Calu3 (cell line): ENCODE results near the gene EP300. TPM values are rescaled to one million over a fixed set of nuclear protein-coding genes. Genes with fewer than 3 reads are reported as not detected.

ENCODE experiments used
- BruUV-seq: library from RNA; stranded (reverse); fragments of 400-500 nt; replicated peaks from 2 replicates; lab custom pipeline; 2021; lab: Mats Ljungman, UMichigan
- CTCF ChIA-PET: fragments of 300-600 bp; sonication (Branson Sonifier 250); formaldehyde crosslinking; loops from one replicate; lab custom pipeline; 2022; ENCODE audit warnings: antibody characterized with exemption; lab: Charles Lee
- DNase-seq: peaks from one replicate; pipeline ENCODE4 v3.0.0; 2022
- H3K27ac Mint-ChIP-seq: one replicate; pipeline ENCODE4 v1.8.0; 2022; ENCODE audit warnings: mixed read lengths; ENCODE audit not compliant: unreplicated experiment
- H3K27me3 Mint-ChIP-seq: one replicate; pipeline ENCODE4 v1.8.0; 2022; ENCODE audit warnings: mixed read lengths; ENCODE audit not compliant: unreplicated experiment
- H3K36me3 Mint-ChIP-seq: one replicate; pipeline ENCODE4 v1.8.0; 2022; ENCODE audit warnings: mild to moderate bottlenecking, moderate library complexity, mixed read lengths; ENCODE audit not compliant: insufficient read depth, unreplicated experiment
- H3K4me1 Mint-ChIP-seq: one replicate; pipeline ENCODE4 v1.8.0; 2022; ENCODE audit warnings: mild to moderate bottlenecking, low read depth, mixed read lengths; ENCODE audit not compliant: unreplicated experiment
- H3K4me3 Mint-ChIP-seq: one replicate; pipeline ENCODE4 v1.8.0; 2022; ENCODE audit warnings: mild to moderate bottlenecking, low read depth, moderate library complexity, mixed read lengths; ENCODE audit not compliant: unreplicated experiment
- H3K9me3 Mint-ChIP-seq: one replicate; pipeline ENCODE4 v1.8.0; 2022; ENCODE audit warnings: low read depth, mixed read lengths; ENCODE audit not compliant: unreplicated experiment
- intact Hi-C: fragments of 100-400 bp; cut with micrococcal nuclease; formaldehyde crosslinking; loops from one replicate; pipeline ENCODE4 v1.10.0; 2022; ENCODE audit not compliant: unreplicated experiment
- total RNA-seq: library from RNA; stranded (reverse); gene quantifications from 2 replicates; pipeline ENCODE4 v1.2.3, GENCODE V29; 2022
- TF ChIP-seq, protein P1 (sequence below): fragments of 200-600 bp; IDR thresholded peaks from one replicate; pipeline ENCODE4 v1.8.0; 2022; ENCODE audit warnings: antibody characterized with exemption; ENCODE audit not compliant: unreplicated experiment

The EP300 gene
- total RNA-seq, 1 experiment from 2014 or later = 71.5 TPM

- peaks cover 12% of the 10 kb centered on the region for H3K4me1 Mint-ChIP-seq
- H3K9me3 Mint-ChIP-seq = no peaks in the 10 kb centered on the region
- no peaks in the 10 kb centered on the region for H3K27me3 Mint-ChIP-seq
- intact Hi-C loops = no loop called here
- CTCF ChIA-PET = no interaction called here
- TF ChIP-seq, protein P1, sequence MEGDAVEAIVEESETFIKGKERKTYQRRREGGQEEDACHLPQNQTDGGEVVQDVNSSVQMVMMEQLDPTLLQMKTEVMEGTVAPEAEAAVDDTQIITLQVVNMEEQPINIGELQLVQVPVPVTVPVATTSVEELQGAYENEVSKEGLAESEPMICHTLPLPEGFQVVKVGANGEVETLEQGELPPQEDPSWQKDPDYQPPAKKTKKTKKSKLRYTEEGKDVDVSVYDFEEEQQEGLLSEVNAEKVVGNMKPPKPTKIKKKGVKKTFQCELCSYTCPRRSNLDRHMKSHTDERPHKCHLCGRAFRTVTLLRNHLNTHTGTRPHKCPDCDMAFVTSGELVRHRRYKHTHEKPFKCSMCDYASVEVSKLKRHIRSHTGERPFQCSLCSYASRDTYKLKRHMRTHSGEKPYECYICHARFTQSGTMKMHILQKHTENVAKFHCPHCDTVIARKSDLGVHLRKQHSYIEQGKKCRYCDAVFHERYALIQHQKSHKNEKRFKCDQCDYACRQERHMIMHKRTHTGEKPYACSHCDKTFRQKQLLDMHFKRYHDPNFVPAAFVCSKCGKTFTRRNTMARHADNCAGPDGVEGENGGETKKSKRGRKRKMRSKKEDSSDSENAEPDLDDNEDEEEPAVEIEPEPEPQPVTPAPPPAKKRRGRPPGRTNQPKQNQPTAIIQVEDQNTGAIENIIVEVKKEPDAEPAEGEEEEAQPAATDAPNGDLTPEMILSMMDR = no peak
- H3K36me3 Mint-ChIP-seq = peaks cover 3% of the 10 kb centered on the region
- H3K27ac Mint-ChIP-seq = no peak overlapping the region
- DNase-seq = no peak
- no TSS peak for BruUV-seq
- no peak overlapping the region for H3K4me3 Mint-ChIP-seq
These were observed 23.9 kb downstream of the EP300 start for GRCh38 chr22:41116342-41116741.

DNA sequence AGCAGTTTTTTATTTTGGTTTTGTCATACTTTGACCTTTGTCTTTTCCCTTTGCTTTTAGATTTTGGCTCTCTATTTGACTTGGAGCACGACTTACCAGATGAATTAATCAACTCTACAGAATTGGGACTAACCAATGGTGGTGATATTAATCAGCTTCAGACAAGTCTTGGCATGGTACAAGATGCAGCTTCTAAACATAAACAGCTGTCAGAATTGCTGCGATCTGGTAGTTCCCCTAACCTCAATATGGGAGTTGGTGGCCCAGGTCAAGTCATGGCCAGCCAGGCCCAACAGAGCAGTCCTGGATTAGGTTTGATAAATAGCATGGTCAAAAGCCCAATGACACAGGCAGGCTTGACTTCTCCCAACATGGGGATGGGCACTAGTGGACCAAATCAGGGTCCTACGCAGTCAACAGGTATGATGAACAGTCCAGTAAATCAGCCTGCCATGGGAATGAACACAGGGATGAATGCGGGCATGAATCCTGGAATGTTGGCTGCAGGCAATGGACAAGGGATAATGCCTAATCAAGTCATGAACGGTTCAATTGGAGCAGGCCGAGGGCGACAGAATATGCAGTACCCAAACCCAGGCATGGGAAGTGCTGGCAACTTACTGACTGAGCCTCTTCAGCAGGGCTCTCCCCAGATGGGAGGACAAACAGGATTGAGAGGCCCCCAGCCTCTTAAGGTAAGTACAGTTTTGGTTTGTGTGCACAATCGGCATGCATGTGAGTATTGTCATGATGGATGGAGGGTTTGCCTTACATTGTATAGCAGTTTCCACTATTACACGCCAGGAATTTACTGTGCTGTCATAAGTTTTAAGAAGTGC is 25.0 kb downstream of the EP300 start:
- intact Hi-C loops = no loop called here
- no TSS peak for BruUV-seq
- Mint-ChIP-seq H3K4me3 (no peak overlapping the region), H3K27me3 (no peaks in the 10 kb centered on the region), H3K9me3 (no peaks in the 10 kb centered on the region), H3K4me1 (peaks cover 12% of the 10 kb centered on the region), H3K36me3 (no peaks in the 10 kb centered on the region), H3K27ac (no peak overlapping the region)
- CTCF ChIA-PET = no interaction called here
- TF ChIP-seq, protein P1 = no peak
- no peak for DNase-seq

DNA sequence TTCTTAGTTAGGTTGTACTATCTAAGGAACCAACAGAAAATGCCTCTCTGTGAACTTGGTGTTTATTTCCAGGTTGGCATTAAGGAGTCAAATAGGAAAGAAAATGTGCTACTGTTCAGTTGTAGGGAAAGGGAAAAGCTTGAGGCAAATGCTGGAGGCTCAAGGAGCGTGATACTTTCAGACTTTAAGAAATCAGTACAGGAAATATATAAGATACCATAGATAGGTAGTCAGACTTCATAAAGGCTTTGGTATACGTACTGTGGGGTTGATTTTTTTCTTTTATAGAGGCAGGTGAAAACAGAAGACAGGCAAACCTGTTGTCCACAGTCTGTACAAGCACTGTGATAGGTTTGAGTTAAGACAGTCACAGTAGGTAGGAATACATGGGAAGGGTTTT is 30.8 kb downstream of the EP300 start:
- CTCF ChIA-PET = no interaction called here
- no peaks in the 10 kb centered on the region for H3K27me3 Mint-ChIP-seq
- H3K27ac Mint-ChIP-seq = no peak overlapping the region
- no peak for DNase-seq
- no TSS peak for BruUV-seq
- no peaks in the 10 kb centered on the region for H3K9me3 Mint-ChIP-seq
- intact Hi-C loops = no loop called here
- H3K36me3 Mint-ChIP-seq = peaks cover 27% of the 10 kb centered on the region
- H3K4me3 Mint-ChIP-seq = no peak overlapping the region
- H3K4me1 Mint-ChIP-seq = no peaks in the 10 kb centered on the region
- TF ChIP-seq, protein P1 = no peak

- Mint-ChIP-seq H3K36me3 (peaks cover 37% of the 10 kb centered on the region), H3K9me3 (no peaks in the 10 kb centered on the region), H3K4me3 (no peak overlapping the region), H3K4me1 (no peaks in the 10 kb centered on the region), H3K27me3 (no peaks in the 10 kb centered on the region), H3K27ac (no peak overlapping the region)
- DNase-seq = no peak
- intact Hi-C loops = no loop called here
- CTCF ChIA-PET = no interaction called here
- TF ChIP-seq, protein P1 = no peak
- no TSS peak for BruUV-seq
These were observed 31.7 kb downstream of the EP300 start for GRCh38 chr22:41124086-41124485.
